MG63 (cell line): Measurements from ENCODE around the gene ATXN1. TPM values are rescaled to one million over a fixed set of nuclear protein-coding genes. Genes with fewer than 3 reads are reported as not detected.
A peak's percentile ranks its signal among the peaks of the same experiment; 100 is the strongest.
"Not testable (repeated sequence)": the region's sequence is repeated elsewhere in the genome, so short reads cannot be mapped to it uniquely, and the experiment has no call there.

ENCODE experiments used
- DNase-seq: peaks from one replicate; pipeline ENCODE4 v3.0.0-alpha.2; 2020
- H3K27me3 ChIP-seq: fragments of 250-450 bp; sonication (Bioruptor Pico); 2 replicates; pipeline ENCODE4 v1.5.1; 2020; ENCODE audit warnings: mild to moderate bottlenecking, moderate library complexity
- H3K36me3 ChIP-seq: fragments of 250-450 bp; sonication (Bioruptor Pico); 2 replicates; pipeline ENCODE4 v1.5.1; 2020; ENCODE audit warnings: mild to moderate bottlenecking, moderate library complexity
- H3K4me3 ChIP-seq: fragments of 250-450 bp; sonication (Bioruptor Pico); 2 replicates; pipeline ENCODE4 v1.5.1; 2020; ENCODE audit warnings: mild to moderate bottlenecking, moderate library complexity
- H3K9me3 ChIP-seq: fragments of 250-450 bp; sonication (Bioruptor Pico); 2 replicates; pipeline ENCODE4 v1.5.1; 2020; ENCODE audit warnings: mild to moderate bottlenecking, moderate library complexity
- total RNA-seq: library from RNA; depleted of rRNA; stranded (reverse); fragments of >200 nt; shearing (Covaris generic); gene quantifications from 2 replicates; pipeline ENCODE4 v1.2.3, GENCODE V29; 2014; ENCODE audit warnings: low replicate concordance

The ATXN1 gene
- total RNA-seq, 1 experiment from 2014 or later: 5.9 TPM

DNA sequence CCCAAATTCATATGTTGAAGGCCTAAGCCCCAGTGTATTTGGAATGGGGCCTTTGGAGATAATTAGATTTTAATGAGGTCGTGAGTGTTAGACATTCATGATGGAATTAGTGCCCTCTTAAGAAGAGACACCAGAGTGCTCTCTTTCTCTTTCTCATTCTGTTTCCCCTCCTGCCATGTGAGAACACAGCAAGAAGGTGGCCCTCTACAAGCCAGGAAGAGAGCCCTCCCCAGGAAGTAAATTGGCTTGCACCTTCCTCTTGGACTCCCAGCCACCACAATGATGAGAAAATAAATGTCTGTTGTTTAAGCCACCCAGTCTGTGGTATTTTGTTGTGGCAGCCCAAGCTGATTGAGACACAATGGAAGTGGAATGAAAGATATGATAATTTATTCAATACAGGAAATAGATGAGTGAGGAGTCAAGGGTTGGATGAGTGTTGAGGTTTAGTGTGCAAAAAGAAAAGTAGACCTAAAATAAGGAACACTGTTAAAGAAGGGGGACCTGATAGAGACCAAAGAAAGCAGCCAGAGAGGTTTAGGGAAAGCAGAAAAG lies 25.9 kb upstream of the ATXN1 start:
- no peak overlapping the region for H3K4me3 ChIP-seq
- H3K27me3 ChIP-seq: no peaks in the 10 kb centered on the region
- no peaks in the 10 kb centered on the region for H3K36me3 ChIP-seq
- H3K9me3 ChIP-seq: no peaks in the 10 kb centered on the region
- no peak for DNase-seq

DNA sequence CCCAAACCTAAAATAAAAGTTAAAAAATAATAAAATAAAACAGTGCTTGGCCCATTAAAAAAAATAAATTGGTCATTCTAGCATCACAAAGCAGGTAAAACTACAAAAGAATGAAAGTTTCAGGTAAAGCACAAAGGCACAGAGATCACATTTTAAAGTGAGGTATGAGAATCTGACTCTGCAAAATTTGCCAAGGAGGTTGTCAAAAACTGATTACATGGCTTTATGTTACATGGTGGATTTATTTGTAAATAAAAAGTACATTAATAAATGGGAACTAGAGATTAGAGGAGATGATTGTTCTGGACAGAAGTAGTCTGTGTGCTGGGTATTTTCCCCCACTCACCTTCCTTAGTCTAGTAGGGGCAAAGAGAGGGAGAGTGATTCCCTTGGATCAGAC lies 24.2 kb upstream of the ATXN1 start:
- no peak overlapping the region for H3K4me3 ChIP-seq
- no peaks in the 10 kb centered on the region for H3K36me3 ChIP-seq
- H3K27me3 ChIP-seq: no peaks in the 10 kb centered on the region
- H3K9me3 ChIP-seq: no peaks in the 10 kb centered on the region
- no peak for DNase-seq

DNA sequence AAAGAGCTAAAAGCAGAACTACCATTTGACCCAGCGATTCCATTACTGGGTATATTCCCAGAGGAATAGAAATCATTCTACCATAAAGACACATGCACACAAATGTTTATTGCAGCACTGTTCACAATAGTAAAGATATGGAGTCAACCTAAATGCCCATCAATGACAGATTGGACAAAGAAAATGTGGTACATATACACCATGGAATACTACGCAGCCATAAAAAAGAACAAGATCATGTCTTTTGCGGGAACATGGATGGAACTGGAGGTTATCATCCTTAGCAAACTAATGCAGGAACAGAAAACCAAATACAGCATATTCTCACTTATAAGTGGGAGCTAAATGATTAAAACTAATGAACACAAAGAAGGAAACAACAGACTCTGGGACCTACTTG lies 23.7 kb upstream of the ATXN1 start:
- not testable (repeated sequence) for H3K36me3 ChIP-seq, DNase-seq, H3K4me3 ChIP-seq, H3K9me3 ChIP-seq, H3K27me3 ChIP-seq

DNA sequence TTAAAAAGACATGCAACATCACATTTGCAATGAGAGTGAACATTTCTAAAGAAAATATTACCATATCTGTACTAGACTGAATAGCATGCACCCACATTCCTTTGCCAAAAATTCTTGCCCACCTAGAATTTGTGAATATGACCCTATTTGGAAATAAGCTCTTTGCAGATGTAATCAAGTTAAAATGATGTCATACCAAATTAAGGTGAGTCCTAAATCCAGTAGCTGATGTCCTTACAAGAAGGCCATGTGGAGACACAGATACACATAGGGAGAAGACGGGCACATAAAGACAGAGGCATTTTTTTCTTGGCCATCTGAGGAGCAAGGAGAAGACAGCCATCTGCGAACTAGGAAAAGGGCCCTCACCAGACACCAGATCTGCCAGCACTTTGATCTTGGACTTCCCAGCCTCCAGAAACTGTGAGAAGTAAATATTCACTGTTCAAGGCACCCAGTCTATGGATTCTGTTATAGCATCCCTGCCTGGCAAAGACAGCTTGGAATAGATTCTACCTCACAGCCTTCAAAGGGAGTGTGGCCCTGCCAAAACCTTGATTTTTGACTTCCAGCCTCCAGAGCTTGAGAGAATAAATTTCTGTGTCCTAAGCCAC lies 22.8 kb upstream of the ATXN1 start:
- no peak for DNase-seq
- no peak overlapping the region for H3K4me3 ChIP-seq
- no peaks in the 10 kb centered on the region for H3K36me3 ChIP-seq
- H3K27me3 ChIP-seq: no peaks in the 10 kb centered on the region
- H3K9me3 ChIP-seq: no peaks in the 10 kb centered on the region

DNA sequence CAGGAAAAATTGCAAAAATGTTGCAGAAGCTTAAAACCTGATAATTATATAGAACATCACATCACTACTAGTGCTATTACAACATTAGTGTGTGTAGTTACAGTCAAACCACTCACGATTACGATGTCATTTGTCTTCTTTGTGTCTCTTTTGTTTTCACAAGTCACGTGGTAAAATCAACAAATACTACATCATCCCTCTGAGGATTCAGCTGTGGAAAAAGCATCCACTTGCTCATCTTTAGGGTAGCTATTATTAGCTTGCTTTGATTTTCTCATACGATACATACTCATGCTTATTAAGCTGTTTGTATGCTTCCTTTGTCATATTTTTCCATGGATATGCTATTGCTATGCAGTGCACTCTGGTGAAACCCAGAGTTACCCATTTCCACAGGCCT lies 22.2 kb upstream of the ATXN1 start:
- Histone ChIP-seq H3K4me3 (no peak overlapping the region), H3K9me3 (no peaks in the 10 kb centered on the region), H3K27me3 (no peaks in the 10 kb centered on the region), H3K36me3 (no peaks in the 10 kb centered on the region)
- DNase-seq: no peak

DNA sequence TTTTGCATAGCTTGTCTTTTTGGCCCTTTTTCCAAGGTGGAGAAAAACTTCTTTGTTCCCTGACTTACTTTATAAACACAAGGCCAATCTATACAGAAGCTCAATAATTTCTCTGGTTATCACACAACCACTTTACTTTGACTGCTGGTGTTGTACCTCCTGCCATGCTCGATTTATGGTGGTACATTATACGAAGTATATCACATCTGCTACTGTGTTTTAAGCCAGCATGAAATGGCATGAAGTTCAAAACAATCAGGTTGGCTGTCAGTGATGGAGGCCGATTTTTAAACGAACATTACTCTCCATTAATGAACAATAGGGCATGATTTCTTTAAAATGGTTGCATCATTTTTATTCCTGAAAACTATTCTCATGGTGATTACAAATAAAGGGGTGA lies 21.0 kb upstream of the ATXN1 start:
- Histone ChIP-seq H3K36me3 (no peaks in the 10 kb centered on the region), H3K4me3 (no peak overlapping the region), H3K9me3 (no peaks in the 10 kb centered on the region), H3K27me3 (no peaks in the 10 kb centered on the region)
- no peak for DNase-seq

DNA sequence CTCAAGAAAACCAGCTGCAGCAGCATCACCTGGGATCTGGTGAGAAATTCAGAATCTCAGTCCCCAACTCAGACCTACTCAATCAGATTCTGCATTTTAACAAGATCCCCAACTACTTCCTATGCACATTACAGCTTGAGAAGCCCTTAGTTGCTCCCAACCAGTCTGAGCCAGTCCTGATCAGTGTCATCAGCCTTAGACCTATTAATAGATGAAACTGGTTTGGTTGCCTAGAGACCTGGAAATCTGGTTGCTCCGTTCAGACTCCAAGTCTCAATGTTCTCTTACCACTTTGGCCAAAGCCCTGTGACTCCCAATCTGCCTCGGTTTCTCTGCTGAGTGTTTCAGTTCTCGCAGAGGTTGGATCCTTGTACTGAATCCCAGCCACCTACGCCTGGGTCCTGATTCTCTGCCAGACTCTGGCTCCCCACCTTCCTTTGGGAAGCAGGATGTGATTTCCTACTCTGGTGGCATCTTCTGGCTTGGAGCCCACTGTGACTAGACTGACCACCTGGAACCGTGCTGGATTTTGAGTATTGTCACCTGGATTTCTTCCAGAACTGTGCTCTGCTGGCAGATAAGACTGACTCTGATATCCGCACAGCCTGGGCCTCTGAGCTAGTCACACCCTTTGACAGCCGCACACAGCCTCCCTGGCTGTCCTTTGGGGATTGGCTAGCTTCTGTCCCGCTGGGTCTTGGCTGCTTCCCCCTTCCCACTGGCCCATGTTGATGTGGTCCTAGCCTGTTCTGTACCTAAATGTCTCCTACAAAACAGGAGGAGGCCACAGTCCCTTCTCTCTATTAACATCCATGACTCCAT lies 20.3 kb upstream of the ATXN1 start:
- H3K36me3 ChIP-seq: no peaks in the 10 kb centered on the region
- H3K4me3 ChIP-seq: no peak overlapping the region
- DNase-seq: no peak
- no peaks in the 10 kb centered on the region for H3K9me3 ChIP-seq
- no peaks in the 10 kb centered on the region for H3K27me3 ChIP-seq

DNA sequence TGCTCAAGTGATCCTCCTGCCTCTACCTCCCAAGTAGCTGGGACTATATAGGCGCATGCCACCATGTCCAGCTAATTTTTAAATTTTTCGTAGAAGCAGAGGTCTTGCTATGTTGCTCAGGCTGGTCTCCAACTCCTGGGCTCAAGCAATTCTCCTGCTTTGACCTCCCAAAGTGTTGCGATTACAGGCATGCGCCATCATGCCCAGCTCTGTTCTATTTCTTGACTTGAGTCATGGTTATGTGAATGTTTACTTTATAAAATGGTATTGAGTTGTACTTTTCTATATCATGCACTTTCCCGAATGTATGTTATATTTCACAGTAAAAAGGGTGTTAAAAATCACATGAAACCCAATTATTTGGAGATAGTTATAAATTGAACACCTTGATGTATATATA lies 17.3 kb upstream of the ATXN1 start:
- Histone ChIP-seq H3K9me3 (no peaks in the 10 kb centered on the region), H3K4me3 (no peak overlapping the region), H3K36me3 (no peaks in the 10 kb centered on the region), H3K27me3 (no peaks in the 10 kb centered on the region)
- DNase-seq: no peak

DNA sequence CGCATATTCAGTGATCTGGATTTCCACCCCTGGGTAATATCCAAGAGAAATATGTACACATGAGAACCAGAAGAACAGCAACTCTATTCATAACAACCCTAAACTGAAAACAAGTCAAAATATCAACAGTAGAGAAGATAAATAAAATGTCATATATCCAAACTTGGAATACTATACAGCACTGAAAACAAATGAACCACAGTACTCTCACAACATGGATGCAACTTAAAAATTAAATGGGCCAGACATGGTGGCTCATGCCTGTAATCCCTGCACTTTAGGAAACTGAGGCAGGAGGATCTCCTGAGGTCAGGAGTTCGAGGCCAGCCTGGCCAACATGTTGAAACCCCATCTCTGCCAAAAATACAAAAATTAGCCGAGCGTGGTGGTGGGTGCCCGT lies 16.5 kb upstream of the ATXN1 start:
- no peak for DNase-seq
- Histone ChIP-seq H3K9me3 (no peaks in the 10 kb centered on the region), H3K27me3 (no peaks in the 10 kb centered on the region), H3K4me3 (no peak overlapping the region), H3K36me3 (no peaks in the 10 kb centered on the region)

DNA sequence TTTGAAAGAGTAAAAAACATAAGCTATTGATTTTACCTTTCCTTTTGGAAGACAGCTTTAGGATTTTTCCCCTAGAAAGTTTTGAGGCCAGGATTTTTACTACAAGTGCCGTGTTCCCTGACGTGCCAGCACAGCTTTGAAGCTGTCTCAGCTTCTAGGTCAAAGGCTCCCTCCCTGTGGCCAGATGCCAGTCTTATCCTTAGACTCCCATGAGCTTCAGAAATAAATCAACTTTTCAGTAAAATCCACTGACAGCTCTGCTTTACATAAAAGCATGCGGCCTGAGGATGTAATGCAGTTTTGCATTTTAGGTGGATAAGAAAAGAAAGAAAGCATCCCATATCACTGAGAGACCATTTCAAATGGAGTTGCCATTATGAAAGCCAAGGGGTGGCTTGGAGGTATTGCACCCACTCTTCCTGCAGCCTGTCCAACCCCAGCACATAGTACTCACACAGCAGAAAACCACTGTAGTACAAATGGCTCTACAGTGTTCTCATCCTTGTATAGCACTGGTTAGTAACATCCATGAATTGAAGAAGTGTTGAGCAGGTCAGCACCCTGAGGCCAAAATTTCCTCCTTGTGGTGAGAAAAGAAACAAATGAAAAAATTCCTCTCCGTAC lies 15.2 kb upstream of the ATXN1 start:
- no peaks in the 10 kb centered on the region for H3K36me3 ChIP-seq
- H3K27me3 ChIP-seq: no peaks in the 10 kb centered on the region
- no peak for DNase-seq
- no peaks in the 10 kb centered on the region for H3K9me3 ChIP-seq
- H3K4me3 ChIP-seq: no peak overlapping the region

DNA sequence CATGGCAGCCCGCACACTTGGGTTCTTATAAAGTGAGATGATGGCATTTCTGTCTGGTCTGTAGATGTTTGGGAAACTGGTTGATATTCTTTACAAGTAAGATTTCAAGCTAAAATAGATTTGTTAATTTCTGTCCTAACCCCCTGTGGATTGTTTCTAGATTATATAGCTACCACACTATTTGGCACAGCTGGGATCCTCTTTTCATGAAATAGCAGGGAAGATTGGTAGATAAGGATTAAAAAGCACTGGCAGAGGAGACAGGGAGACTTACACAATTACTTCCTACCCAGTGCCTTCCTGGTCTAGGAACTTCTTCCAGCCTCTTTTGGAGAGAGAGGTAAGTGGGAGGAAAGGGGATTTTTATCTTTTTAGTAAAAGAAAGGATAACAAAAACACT lies 13.2 kb upstream of the ATXN1 start:
- Histone ChIP-seq H3K27me3 (no peaks in the 10 kb centered on the region), H3K9me3 (no peaks in the 10 kb centered on the region), H3K36me3 (no peaks in the 10 kb centered on the region), H3K4me3 (no peak overlapping the region)
- DNase-seq: no peak

DNA sequence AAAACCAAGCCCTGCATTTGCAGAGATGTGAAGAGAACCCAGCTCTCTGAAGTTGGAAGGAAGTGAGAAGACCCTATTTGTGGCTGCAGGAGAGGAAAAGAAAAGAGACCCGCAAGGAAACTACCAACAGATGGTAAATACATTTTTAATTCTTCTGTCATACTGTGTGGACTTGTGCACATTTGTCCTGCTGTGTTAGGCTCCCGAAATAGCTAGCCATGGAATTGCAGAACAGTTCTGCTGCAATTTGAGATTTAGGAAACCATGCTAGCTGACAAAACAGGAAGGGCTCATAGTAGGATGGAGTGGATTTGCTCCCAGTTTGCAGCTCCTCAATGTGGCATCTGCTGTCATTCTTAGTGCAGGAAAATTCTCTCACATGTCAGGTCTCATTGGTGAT lies 12.1 kb upstream of the ATXN1 start:
- Histone ChIP-seq H3K4me3 (no peak overlapping the region), H3K9me3 (no peaks in the 10 kb centered on the region), H3K27me3 (no peaks in the 10 kb centered on the region), H3K36me3 (no peaks in the 10 kb centered on the region)
- no peak for DNase-seq

DNA sequence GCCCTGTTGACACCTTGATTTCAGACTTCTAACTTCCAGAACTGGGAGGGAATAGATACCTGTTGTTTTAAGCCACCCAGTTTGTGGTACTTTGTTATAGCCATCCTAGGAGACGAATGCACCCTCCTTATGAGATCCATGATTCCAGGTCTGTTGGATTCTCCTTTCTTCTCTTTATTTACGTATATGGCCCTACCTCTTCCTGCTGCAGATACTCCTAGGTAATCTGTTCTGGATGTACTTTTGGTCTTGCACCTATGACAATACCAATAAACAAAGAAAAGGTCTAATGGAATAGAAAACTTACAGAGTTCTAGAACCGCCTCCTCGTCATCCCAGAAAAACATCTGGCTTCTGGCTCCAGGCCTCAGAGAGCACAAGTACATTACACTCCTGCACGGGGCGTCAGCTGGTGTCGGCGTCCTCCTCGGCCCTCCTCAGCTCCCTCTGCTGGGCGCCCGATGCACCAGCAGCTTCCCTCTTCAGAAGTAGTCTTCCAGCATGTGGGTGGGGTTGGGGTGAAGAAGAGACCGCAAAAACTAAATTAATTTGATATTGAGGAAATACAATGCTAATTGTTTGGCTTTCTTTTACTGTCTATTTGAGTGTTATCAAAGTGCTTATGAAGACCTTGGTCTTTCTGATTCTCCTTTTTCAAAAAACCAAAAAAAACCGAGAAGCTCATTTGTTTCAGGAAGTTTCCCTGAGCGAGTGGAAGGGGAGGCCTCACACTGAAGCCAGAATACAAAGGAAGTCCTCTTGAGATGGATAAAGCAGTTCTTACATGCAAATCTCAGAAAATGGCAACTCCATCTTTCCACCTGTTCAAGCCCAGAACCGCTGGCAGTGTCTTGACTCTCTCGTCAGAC lies 9.7 kb upstream of the ATXN1 start:
- Histone ChIP-seq H3K36me3 (no peaks in the 10 kb centered on the region), H3K27me3 (no peaks in the 10 kb centered on the region), H3K4me3 (no peak overlapping the region), H3K9me3 (no peaks in the 10 kb centered on the region)
- DNase-seq: peak; percentile 81

DNA sequence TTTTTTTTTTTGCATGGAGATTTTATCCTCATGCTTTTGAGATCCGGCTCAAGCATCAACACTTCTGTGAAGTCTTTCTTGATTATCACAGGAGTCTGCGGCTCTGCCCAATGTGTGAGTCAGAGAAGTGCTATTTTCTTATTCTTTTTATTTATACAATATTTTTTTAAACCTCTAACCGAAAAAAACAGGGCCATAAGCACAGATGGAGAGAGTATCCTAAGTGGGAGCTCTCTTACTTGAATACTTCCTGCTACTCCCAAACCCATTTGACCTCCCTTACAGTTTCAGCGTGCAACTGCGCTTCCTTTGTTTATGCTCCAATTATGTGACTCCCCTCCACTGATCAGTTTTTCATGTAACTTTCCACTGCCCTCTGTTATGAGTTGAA lies 8.7 kb upstream of the ATXN1 start:
- no peak overlapping the region for H3K4me3 ChIP-seq
- H3K27me3 ChIP-seq: no peaks in the 10 kb centered on the region
- H3K36me3 ChIP-seq: no peaks in the 10 kb centered on the region
- DNase-seq: peak; percentile 60
- H3K9me3 ChIP-seq: no peaks in the 10 kb centered on the region

DNA sequence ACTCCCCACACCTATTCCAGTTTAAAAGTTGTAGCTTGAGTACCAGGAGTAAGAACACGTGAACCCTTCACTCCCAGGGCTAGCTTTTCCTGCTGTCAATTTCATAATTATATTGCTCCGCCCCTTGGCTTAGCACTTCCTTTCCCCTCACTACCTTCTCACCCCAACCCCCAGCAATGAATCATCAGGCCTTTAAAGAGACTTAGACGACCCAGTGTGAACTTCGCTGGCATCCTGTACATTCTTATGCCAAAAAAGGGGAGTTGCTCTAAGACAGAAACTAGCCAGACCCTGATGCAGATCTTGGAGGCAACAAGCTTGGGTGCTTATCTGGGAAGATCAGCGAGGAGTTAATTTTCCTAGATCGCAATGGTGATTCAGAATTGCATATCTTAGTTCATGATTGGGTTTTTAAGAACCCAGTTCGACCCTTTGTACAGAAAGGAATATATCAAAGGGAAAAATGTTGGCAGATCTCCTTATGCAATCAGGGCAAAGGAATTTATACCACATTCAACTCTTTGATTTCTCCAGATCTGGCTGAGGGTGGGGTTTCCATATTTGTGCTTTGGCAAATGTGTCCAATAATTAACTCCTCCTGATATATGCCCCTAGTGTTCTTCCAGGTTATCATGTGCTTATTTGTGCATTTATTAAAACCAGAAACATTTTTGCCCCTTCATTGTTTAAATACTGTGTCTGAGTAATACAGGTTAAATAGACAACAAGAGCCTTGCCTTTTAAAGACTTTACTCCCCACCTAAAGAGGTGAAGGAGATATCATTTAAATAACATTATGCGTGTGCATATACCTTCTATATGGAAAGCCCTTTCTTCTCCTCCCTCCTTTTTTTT lies 8.1 kb upstream of the ATXN1 start:
- Histone ChIP-seq H3K27me3 (no peaks in the 10 kb centered on the region), H3K4me3 (no peak overlapping the region), H3K9me3 (no peaks in the 10 kb centered on the region), H3K36me3 (no peaks in the 10 kb centered on the region)
- DNase-seq: peak; percentile 86

DNA sequence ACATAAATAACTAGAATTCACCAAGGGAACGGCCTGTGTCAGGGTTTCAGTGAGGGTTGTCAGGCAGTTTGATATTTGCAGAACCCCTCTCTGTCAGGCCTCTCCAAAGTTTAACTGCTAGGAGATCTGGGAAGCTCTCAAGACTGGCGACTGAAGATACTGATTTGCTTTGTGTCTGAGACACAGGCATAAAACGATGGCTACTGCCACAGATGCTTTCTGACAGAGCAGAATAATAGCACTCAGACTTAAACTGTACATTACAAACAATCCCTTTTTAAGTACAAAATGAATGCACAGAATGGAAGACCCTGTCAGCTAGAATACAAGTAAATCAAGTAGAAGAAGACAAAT lies 7.2 kb upstream of the ATXN1 start:
- no peaks in the 10 kb centered on the region for H3K9me3 ChIP-seq
- no peak for DNase-seq
- no peak overlapping the region for H3K4me3 ChIP-seq
- no peaks in the 10 kb centered on the region for H3K27me3 ChIP-seq
- H3K36me3 ChIP-seq: no peaks in the 10 kb centered on the region
